CD4-positive, alpha-beta T cell treated with Interleukin-6 at 100 ng/mL for 8 hours (primary cell): ENCODE results near the gene ADAP1.
A peak's percentile ranks its signal among the peaks of the same experiment; 100 is the strongest.
"Not testable (repeated sequence)": the region's sequence is repeated elsewhere in the genome, so short reads cannot be mapped to it uniquely, and the experiment has no call there.

Source experiments
- DNase-seq: peaks from one replicate; pipeline ENCODE4 v3.0.0-alpha.2; 2020; ENCODE audit warnings: mixed read lengths, low spot score

The ADAP1 gene, protein sequence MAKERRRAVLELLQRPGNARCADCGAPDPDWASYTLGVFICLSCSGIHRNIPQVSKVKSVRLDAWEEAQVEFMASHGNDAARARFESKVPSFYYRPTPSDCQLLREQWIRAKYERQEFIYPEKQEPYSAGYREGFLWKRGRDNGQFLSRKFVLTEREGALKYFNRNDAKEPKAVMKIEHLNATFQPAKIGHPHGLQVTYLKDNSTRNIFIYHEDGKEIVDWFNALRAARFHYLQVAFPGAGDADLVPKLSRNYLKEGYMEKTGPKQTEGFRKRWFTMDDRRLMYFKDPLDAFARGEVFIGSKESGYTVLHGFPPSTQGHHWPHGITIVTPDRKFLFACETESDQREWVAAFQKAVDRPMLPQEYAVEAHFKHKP

GRCh38 chr7:954330-955238, at the start of gene ADAP1:
Gene ADAP1 (minus strand): TSS chr7:954680. CDS start chr7:954477, 203 bp downstream.
- peak; percentile 54 for DNase-seq

DNA sequence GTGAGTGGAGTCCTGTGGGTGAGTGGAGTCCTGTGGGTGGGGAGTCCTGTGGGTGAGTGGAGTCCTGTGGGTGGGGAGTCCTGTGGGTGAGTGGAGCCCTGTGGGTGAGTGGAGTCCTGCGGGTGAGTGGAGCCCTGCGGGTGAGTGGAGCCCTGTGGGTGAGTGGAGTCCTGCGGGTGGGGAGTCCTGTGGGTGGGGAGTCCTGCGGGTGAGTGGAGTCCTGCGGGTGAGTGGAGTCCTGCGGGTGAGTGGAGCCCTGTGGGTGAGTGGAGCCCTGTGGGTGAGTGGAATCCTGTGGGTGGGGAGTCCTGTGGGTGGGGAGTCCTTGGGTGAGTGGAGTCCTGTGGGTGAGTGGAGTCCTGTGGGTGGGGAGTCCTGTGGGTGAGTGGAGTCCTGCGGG, 48.0 kb upstream of the ADAP1 start:
- not testable (repeated sequence) for DNase-seq

GRCh38 chr7:1002026-1002425, 47.5 kb upstream of the ADAP1 start:
- DNase-seq, result not testable (repeated sequence)

- DNase-seq, result not testable (repeated sequence)
These were observed 46.7 kb upstream of the ADAP1 start for GRCh38 chr7:1001069-1001770.

- no peak for DNase-seq
These were observed 45.8 kb upstream of the ADAP1 start for GRCh38 chr7:999941-1000935.

GRCh38 chr7:999149-999879, 44.8 kb upstream of the ADAP1 start:
- no peak for DNase-seq

DNA sequence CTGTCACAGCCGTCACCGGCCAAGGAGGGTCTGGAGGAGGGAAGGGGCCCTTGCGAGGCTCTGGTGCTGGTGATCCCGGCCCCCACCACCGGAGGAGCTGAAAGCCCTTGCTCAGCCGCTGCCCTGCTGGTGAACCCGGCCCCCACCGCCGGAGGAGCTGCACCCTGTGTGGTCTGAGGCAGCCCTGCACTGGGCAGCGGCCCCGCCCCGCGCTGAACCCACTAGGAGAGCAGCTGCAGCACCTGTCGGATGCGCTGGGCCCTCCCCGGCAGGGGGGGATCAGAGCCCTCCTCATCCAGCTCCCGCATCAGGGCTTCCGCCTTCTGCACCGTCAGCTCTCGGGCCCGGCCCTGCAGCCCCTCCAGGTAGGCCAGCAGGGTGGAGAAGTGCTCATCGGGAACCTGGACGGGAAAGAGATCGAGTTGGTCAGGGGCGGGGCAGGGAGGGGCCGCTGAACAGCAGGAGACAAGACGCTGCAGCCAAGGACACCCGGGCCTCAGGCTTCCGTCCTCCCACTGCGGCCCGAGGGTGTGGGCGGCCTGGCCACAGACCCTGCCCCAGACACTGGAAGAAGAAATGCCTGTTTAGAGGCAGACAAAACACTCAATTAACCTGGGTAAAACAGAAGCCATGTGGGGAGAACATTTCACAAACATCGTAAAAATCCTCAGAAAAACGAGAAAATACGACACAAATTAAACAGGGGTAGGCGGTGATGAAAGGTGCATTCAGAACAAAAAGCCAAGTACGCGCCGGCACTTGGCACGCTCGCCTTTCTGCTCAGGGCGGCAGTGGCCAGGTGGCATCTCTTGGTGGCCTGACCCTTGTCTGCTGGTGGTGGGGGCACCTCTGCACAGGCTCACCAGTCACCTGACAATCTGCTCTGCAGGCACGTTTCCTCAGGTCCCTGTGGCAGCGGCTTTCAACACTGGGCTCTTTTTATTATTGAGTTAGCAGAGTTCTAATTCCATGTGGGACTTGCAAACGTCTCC, 43.2 kb upstream of the ADAP1 start:
- DNase-seq, result no peak

DNA sequence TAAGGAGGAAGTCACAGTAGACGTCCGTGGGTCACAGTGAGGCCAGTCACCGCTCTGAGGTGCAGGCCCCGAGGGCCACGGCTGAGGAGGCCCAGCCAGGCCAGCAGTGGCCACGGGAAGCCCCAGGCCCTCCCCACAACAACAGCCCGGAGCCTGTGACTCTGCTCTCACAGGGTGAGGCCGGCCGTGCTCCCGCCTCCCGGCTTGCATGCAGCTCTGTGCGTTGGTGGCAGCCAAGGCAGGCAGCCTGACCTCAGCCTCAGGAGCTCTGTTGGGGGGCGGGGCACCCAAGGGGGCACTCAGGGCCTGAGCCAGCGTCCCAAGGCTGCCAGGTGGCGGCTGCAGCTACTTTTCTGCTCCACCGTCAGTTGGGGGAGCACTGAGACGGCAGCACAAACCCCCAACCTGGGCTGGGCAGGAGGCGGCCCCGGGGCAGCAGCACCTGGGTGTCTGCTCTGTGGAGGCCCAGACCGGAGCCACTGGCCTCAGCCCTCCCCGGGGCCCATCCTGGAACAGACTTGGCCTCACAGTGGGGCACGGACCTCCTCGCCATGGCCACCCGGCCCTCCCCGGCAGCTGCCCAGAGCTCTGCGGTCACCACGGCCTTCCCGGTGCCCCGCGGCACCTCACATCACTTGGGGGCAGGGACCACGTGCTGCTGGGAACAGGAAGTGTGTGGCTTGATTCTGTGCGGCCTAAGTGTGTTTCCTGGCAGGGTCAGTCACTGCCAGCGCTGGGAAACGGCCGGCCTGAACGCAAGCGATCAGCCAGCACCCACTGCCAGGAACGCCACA, 41.8 kb upstream of the ADAP1 start:
- DNase-seq, result no peak

GRCh38 chr7:995571-995970, 41.1 kb upstream of the ADAP1 start:
- no peak for DNase-seq

DNA sequence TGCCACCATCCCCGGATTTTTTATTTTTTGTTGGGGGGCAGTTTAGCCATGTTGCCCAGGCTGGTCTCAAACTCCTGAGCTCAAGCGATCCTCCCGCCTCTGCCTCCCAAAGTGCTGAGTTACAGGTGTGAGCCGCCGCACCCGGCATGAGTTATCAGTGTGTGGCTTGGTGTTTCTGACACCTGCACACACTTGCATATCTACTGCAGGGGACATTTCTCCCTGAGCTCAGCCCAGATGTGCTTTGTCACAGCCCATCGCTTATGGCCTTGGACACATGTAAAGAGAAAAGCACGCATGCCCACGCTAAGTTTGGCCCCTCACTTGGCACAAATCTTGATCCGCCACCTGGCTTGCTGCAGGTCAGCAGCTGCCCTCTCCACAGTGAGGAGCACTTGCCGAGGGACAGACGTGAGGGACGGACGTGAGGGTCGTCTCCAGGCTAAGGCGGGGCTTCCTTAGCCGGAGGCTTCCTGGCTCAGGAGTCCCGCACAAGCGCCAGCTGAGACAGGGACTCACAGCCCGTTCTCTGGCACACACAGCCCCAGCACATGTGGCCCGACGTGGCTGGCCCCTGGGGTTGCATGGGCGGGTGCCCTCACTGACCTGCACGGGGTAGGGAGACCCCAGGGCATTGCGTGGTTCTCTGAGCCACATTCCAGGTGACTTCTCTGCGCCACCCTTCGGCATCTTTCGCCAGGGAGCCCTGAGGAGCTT, 40.3 kb upstream of the ADAP1 start:
- no peak for DNase-seq

GRCh38 chr7:992709-993607, 38.5 kb upstream of the ADAP1 start:
- DNase-seq, result peak; percentile 96

DNA sequence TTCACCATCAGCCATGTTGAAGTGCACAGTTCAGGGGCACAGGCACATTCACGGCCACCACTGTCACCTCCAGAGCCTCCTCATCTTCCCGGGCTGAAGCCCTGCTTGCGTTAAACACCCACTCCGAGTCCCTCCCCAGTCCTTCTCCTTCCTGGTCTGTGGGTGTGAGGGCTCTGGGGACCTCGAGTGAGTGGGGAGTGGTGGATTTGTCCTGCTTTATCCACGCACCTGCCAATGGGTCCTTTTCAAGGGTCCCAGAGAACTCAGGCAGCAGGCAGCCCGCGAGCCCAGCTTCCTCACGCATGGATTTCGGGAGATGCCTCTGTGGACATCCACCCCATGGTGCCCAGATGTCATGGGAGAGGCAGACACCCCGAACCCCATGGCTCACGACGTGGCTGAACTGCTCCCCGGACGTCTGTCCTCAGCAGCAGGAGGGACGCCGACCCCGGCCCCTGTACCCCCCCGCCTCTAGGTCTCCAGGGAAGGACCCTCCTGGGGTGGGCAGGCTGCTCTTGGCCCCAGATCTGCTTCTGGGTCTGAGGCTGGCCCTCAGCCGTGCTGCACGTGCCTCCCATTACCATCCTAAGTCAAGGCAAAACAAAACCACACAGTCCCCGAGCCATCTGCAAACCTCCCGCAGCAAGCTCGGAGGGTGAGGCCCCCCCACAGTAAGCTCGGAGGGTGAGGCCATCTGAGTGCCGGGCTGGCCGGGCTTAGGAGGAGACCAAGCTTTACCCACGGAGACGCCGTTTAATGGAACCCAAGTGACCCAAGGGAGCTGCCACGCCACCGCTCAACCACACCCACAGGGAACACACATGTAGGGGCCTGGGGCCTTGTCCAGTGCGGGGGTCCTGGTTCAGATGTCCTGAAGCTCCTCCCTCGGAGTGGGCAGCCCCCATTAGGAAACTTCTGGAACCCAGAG, 37.5 kb upstream of the ADAP1 start:
- DNase-seq, result no peak

GRCh38 chr7:990933-991728, 36.7 kb upstream of the ADAP1 start:
- DNase-seq, result no peak

- DNase-seq, result no peak
These were observed 36.0 kb upstream of the ADAP1 start for GRCh38 chr7:990352-990932.
